Ascending aorta (tissue), 2 donors: ENCODE measurements around the gene GJB2. TPM values are rescaled to one million over a fixed set of nuclear protein-coding genes. Genes with fewer than 3 reads are reported as not detected.

Experiments used
- DNase-seq, 2 donors: peaks; one replicate each; pipeline ENCODE4 v3.0.0-alpha.2; 2019; ENCODE audit warnings: low spot score in 2 of 2
- H3K27ac ChIP-seq, 2 donors: fragments of 200-600 bp; sonication (generic); one replicate each; pipeline ENCODE4 v1.5.1; 2016 to 2017; ENCODE audit warnings: mild to moderate bottlenecking in 1 of 2
- H3K27me3 ChIP-seq: fragments of 200-600 bp; sonication (generic); one replicate; pipeline ENCODE4 v1.5.1; 2017
- H3K36me3 ChIP-seq, 2 donors: fragments of 200-600 bp; sonication (generic); one replicate each; pipeline ENCODE4 v1.5.1; 2016
- H3K4me1 ChIP-seq, 2 donors: fragments of 200-600 bp; sonication (generic); one replicate each; pipeline ENCODE4 v1.5.1; 2016 to 2017; ENCODE audit warnings: mild to moderate bottlenecking in 1 of 2
- H3K4me3 ChIP-seq, 2 donors: fragments of 200-600 bp; sonication (generic); one replicate each; pipeline ENCODE4 v1.5.1; 2016 to 2017; ENCODE audit warnings: mild to moderate bottlenecking in 1 of 2
- H3K9me3 ChIP-seq, 2 donors: fragments of 200-600 bp; sonication (generic); one replicate each; pipeline ENCODE4 v1.5.1; 2016
- CTCF ChIP-seq, 3 experiments: fragments of 200-600 bp in 2 of 3; fragments of 450-650 bp in 1 of 3; sonication (generic) in 2 of 3; IDR thresholded peaks; one replicate each; pipeline ENCODE4 v1.5.1; 2016 to 2019; ENCODE audit warnings: antibody characterized with exemption in 3 of 3, mild to moderate bottlenecking in 1 of 3, moderate library complexity in 1 of 3
- intact Hi-C: fragments of 100-400 bp; cut with DNase I; formaldehyde crosslinking; loops from one replicate; pipeline ENCODE4 v1.15.1; 2023
- total RNA-seq: library from RNA; depleted of rRNA; stranded (reverse); fragments of >200 nt; gene quantifications from one replicate; pipeline ENCODE4 v1.1.0, GENCODE V29; 2016

GJB2 gene
- total RNA-seq, 1 donor from 2014 or later, result 0.21 TPM

GRCh38 chr13:20148501-20149183, 44.1 kb downstream of the GJB2 start:
- no peak for TF ChIP-seq CTCF (IDR thresholded peaks at IDR 0.05)
- Histone ChIP-seq H3K9me3 (no peaks in the 10 kb centered on the region), H3K36me3 (no peaks in the 10 kb centered on the region), H3K4me3 (no peak overlapping the region), H3K27me3 (no peaks in the 10 kb centered on the region), H3K4me1 (no peaks in the 10 kb centered on the region), H3K27ac (no peak overlapping the region)
- DNase-seq, result no peak
- intact Hi-C loops, result no loop called here

GRCh38 chr13:20146381-20146780, 46.4 kb downstream of the GJB2 start:
- no peak overlapping the region for H3K4me3 ChIP-seq
- no peaks in the 10 kb centered on the region for H3K27me3 ChIP-seq
- no peaks in the 10 kb centered on the region for H3K36me3 ChIP-seq
- no peak for TF ChIP-seq CTCF (IDR thresholded peaks at IDR 0.05)
- H3K9me3 ChIP-seq, result no peaks in the 10 kb centered on the region
- intact Hi-C loops, result no loop called here
- no peak for DNase-seq
- H3K4me1 ChIP-seq, result no peaks in the 10 kb centered on the region
- no peak overlapping the region for H3K27ac ChIP-seq

GRCh38 chr13:20145521-20145920, 47.2 kb downstream of the GJB2 start:
- Histone ChIP-seq H3K4me3 (no peak overlapping the region), H3K4me1 (no peaks in the 10 kb centered on the region), H3K9me3 (no peaks in the 10 kb centered on the region), H3K36me3 (no peaks in the 10 kb centered on the region), H3K27me3 (no peaks in the 10 kb centered on the region), H3K27ac (no peak overlapping the region)
- intact Hi-C loops, result no loop called here
- DNase-seq, result no peak
- TF ChIP-seq CTCF (IDR thresholded peaks at IDR 0.05), result no peak

GRCh38 chr13:20144141-20144850, 48.4 kb downstream of the GJB2 start:
- Histone ChIP-seq H3K27ac (no peak overlapping the region), H3K4me3 (no peak overlapping the region), H3K36me3 (no peaks in the 10 kb centered on the region), H3K4me1 (no peaks in the 10 kb centered on the region), H3K27me3 (no peaks in the 10 kb centered on the region), H3K9me3 (no peaks in the 10 kb centered on the region)
- no peak for TF ChIP-seq CTCF (IDR thresholded peaks at IDR 0.05)
- no peak for DNase-seq
- intact Hi-C loops, result no loop called here

- no peak for TF ChIP-seq CTCF (IDR thresholded peaks at IDR 0.05)
- Histone ChIP-seq H3K27me3 (no peaks in the 10 kb centered on the region), H3K4me3 (no peak overlapping the region), H3K9me3 (no peaks in the 10 kb centered on the region), H3K4me1 (no peaks in the 10 kb centered on the region), H3K36me3 (no peaks in the 10 kb centered on the region), H3K27ac (no peak overlapping the region)
- intact Hi-C loops, result no loop called here
- DNase-seq, result no peak
These were observed 49.7 kb downstream of the GJB2 start for GRCh38 chr13:20142927-20143480.
